Measurements from ENCODE around the gene CGRRF1. TPM values are rescaled to one million over a fixed set of nuclear protein-coding genes. Genes with fewer than 3 reads are reported as not detected.

Gene CGRRF1
- total and polyA plus RNA-seq, 2 of the 13 experiments (the other 11 are each of a cell fraction or from before 2014, with no cell fraction given) = 16.8 to 18.2 TPM

DNA sequence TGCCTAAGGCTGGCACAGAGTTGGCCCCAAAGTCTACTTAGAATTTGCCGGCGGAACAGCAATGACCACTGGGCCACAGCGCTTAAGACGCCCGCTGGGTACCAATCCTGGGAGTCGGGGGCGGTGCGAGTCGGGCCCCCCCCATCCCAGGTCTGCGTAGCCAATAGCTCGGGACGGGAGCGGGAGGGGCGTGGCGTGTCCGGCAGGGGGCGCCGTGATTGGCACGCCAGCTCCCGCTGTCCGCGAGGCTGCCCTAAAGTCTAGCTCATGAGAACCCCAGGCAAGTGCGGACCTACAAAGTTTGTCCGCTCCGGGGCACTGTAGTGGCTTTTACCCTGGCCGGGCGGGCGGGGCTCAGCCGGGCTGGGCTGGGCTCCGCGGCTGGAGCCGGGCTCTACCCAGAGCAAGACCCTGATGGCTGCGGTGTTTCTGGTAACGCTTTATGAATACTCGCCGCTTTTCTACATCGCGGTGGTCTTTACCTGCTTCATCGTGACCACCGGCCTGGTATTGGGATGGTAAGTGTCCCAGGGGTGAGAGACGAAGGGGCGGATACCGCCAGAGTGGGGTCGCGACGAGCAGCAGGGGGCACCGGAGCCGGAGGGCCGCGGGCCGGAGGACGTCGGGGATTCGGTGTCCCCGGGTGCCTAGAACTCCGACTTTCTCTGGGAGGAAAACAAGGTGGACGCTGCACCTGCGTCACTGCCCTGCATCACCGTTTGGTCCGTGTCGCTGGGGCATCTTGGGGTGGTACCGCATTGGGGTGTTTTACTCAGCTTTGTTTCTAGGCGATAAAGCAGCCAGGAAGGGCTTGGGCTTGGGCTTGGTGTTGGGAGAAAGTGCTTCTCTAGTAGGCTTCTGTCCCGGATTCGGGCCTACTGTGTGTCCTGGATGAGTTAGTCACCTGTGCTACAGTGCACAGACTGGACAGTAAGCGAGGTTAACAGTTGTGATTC, at the start of gene CGRRF1 (continued):
- TF ChIP-seq, protein P1, sequence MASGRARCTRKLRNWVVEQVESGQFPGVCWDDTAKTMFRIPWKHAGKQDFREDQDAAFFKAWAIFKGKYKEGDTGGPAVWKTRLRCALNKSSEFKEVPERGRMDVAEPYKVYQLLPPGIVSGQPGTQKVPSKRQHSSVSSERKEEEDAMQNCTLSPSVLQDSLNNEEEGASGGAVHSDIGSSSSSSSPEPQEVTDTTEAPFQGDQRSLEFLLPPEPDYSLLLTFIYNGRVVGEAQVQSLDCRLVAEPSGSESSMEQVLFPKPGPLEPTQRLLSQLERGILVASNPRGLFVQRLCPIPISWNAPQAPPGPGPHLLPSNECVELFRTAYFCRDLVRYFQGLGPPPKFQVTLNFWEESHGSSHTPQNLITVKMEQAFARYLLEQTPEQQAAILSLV (CRISPR knock-in tag; IDR thresholded peaks at IDR 0.05; ENCODE audit: borderline replicate concordance) = peak; percentile 47; the same call in 1 of the 2 replicates
- TF ChIP-seq ZNF839 (CRISPR knock-in tag; IDR thresholded peaks at IDR 0.05; ENCODE audit: borderline replicate concordance) (0 out of 2 replicates have a peak, but pooled peaks have one; percentile 44), ZNF777 (CRISPR knock-in tag; IDR thresholded peaks at IDR 0.05) (peak; percentile 78), ZBTB34 (CRISPR knock-in tag; IDR thresholded peaks at IDR 0.05) (peak; percentile 41), KDM1A (CRISPR knock-in tag; IDR thresholded peaks at IDR 0.05) (peak; percentile 28; the same call in 1 of the 2 replicates), ZSCAN31 (CRISPR knock-in tag; IDR thresholded peaks at IDR 0.05; ENCODE audit: low read depth) (peak; percentile 80), ZNF614 (CRISPR knock-in tag; IDR thresholded peaks at IDR 0.05; ENCODE audit: borderline replicate concordance) (peak; percentile 88), ZEB1 (IDR thresholded peaks at IDR 0.05; ENCODE audit: insufficient replicate concordance, low read depth) (no peak), NAIF1 (CRISPR knock-in tag; IDR thresholded peaks at IDR 0.05; ENCODE audit: borderline replicate concordance) (peak; percentile 78), ZMAT3 (CRISPR knock-in tag; conservative IDR thresholded peaks at IDR 0.05) (peak; percentile 66; the same call in 1 of the 2 replicates), JUN (CRISPR knock-in tag; IDR thresholded peaks at IDR 0.05) (peak; percentile 29; the same call in 1 of the 2 replicates), MIER3 (CRISPR knock-in tag; IDR thresholded peaks at IDR 0.05; ENCODE audit: borderline replicate concordance) (peak; percentile 80), HNF4A (CRISPR knock-in tag; IDR thresholded peaks at IDR 0.05) (0 out of 2 replicates have a peak, but pooled peaks have one; percentile 29), ISL2 (CRISPR knock-in tag; IDR thresholded peaks at IDR 0.05) (peak; percentile 83), NFKBIZ (CRISPR knock-in tag; IDR thresholded peaks at IDR 0.05) (0 out of 2 replicates have a peak, but pooled peaks have one; percentile 28), PAX8 (CRISPR knock-in tag; IDR thresholded peaks at IDR 0.05; ENCODE audit: borderline replicate concordance) (no peak)
- TF ChIP-seq, protein P2, sequence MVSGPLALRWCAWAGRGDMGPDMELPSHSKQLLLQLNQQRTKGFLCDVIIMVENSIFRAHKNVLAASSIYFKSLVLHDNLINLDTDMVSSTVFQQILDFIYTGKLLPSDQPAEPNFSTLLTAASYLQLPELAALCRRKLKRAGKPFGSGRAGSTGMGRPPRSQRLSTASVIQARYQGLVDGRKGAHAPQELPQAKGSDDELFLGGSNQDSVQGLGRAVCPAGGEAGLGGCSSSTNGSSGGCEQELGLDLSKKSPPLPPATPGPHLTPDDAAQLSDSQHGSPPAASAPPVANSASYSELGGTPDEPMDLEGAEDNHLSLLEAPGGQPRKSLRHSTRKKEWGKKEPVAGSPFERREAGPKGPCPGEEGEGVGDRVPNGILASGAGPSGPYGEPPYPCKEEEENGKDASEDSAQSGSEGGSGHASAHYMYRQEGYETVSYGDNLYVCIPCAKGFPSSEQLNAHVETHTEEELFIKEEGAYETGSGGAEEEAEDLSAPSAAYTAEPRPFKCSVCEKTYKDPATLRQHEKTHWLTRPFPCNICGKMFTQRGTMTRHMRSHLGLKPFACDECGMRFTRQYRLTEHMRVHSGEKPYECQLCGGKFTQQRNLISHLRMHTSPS (CRISPR knock-in tag; IDR thresholded peaks at IDR 0.05; ENCODE audit: low read depth) = peak; percentile 58; the same call in 1 of the 2 replicates
- TF ChIP-seq, protein P3, sequence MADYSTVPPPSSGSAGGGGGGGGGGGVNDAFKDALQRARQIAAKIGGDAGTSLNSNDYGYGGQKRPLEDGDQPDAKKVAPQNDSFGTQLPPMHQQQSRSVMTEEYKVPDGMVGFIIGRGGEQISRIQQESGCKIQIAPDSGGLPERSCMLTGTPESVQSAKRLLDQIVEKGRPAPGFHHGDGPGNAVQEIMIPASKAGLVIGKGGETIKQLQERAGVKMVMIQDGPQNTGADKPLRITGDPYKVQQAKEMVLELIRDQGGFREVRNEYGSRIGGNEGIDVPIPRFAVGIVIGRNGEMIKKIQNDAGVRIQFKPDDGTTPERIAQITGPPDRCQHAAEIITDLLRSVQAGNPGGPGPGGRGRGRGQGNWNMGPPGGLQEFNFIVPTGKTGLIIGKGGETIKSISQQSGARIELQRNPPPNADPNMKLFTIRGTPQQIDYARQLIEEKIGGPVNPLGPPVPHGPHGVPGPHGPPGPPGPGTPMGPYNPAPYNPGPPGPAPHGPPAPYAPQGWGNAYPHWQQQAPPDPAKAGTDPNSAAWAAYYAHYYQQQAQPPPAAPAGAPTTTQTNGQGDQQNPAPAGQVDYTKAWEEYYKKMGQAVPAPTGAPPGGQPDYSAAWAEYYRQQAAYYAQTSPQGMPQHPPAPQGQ (CRISPR knock-in tag; IDR thresholded peaks at IDR 0.05; ENCODE audit: borderline replicate concordance) = no peak

All from HepG2 (cell line).